Measurements from ENCODE around the gene ASL. TPM values are rescaled to one million over a fixed set of nuclear protein-coding genes. Genes with fewer than 3 reads are reported as not detected.
"Not testable (repeated sequence)": the region's sequence is repeated elsewhere in the genome, so short reads cannot be mapped to it uniquely, and the experiment has no call there.

ASL gene
- total RNA-seq, 2 donors from 2014 or later = 63.1 to 68.3 TPM

- H3K27ac Mint-ChIP-seq = peak overlapping the region; percentile 34 to 40
- peaks cover 34 to 39% of the 10 kb centered on the region in 2 donors for H3K4me1 Mint-ChIP-seq (ENCODE audit: low read depth in 2 of 2)
- not testable (repeated sequence) for ATAC-seq; DNase-seq (ENCODE audit: low spot score); H3K27me3 Mint-ChIP-seq; H3K9me3 Mint-ChIP-seq
- peaks cover 11% of the 10 kb centered on the region for H3K36me3 Mint-ChIP-seq
- H3K4me3 Mint-ChIP-seq = peak overlapping the region; percentile 73
Measured at GRCh38 chr7:66116680-66117420, 41.2 kb downstream of the ASL start.

GRCh38 chr7:66118603-66119002 is 43.0 kb downstream of the ASL start:
- no peaks in the 10 kb centered on the region for H3K9me3 Mint-ChIP-seq
- peaks cover 37 to 43% of the 10 kb centered on the region in 2 donors for H3K4me1 Mint-ChIP-seq (ENCODE audit: low read depth in 2 of 2)
- DNase-seq (ENCODE audit: low spot score) = no peak
- peaks cover 11% of the 10 kb centered on the region for H3K36me3 Mint-ChIP-seq
- no peaks in the 10 kb centered on the region for H3K27me3 Mint-ChIP-seq
- H3K27ac Mint-ChIP-seq = peak overlapping the region; percentile 34 to 40
- H3K4me3 Mint-ChIP-seq = peak overlapping the region; percentile 73
- ATAC-seq = peak in 1 of 2 donors; percentile 7

DNA sequence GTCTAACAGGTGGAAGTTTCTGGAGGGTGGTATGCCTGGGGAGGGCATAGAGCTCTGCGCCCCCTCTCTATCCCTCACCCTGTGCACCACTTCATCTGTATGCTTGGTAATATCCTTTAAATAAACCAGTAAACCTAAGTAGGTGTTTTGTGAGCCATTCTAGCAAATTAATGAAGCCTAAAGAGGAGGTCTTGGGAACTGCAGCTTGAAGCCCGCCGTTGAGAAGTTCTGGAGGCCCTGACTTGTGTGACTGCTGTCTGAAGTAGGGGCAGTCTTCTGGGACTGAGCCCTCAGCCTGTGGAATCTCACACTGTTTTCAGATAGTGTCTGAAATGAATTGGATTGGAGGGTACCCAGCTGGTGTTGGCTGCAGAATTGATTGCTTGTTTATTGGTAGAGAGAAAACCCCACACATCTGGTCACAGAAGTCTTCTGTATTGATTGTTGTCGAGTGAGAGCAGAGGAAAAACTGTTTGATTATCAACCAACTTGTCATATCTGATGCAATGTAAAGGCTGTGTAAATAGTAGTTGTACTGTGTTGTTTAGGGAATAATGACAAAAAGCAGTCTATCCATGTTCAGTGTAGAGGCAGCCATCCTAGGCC is 43.7 kb downstream of the ASL start:
- Mint-ChIP-seq H3K9me3 (no peaks in the 10 kb centered on the region), H3K4me1 (ENCODE audit: low read depth in 2 of 2) (peaks cover 38 to 44% of the 10 kb centered on the region in 2 donors), H3K4me3 (peak overlapping the region; percentile 73), H3K36me3 (peaks cover 11% of the 10 kb centered on the region), H3K27ac (peak overlapping the region; percentile 34 to 40), H3K27me3 (no peaks in the 10 kb centered on the region)
- DNase-seq (ENCODE audit: low spot score) = no peak
- ATAC-seq = no peak

DNA sequence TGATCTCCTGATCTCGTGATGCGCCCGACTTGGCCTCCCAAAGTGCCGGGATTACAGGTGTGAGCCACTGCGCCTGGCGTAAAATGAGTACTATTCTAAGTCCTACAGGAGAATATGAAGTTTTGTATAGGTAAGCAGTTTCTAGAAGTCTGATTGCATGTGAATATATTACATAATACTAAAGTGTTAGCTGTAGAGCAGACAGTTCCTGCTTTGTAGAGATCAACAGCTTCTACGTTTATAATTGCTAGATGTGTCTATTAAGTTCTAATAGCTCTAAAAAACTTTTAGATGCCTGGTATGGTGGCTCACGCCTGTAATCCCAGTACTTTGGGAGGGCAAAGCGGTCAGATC is 47.5 kb downstream of the ASL start:
- Mint-ChIP-seq H3K27ac (no peak overlapping the region), H3K4me1 (ENCODE audit: low read depth in 2 of 2) (peaks cover 46 to 52% of the 10 kb centered on the region in 2 donors)

GRCh38 chr7:66124569-66124861 is 48.9 kb downstream of the ASL start:
- peaks cover 36 to 41% of the 10 kb centered on the region in 2 donors for H3K4me1 Mint-ChIP-seq (ENCODE audit: low read depth in 2 of 2)
- peak overlapping the region; percentile 67 for H3K4me3 Mint-ChIP-seq
- not testable (repeated sequence) for ATAC-seq; DNase-seq (ENCODE audit: low spot score); H3K9me3 Mint-ChIP-seq; H3K27me3 Mint-ChIP-seq; H3K36me3 Mint-ChIP-seq
- H3K27ac Mint-ChIP-seq = peak overlapping the region; percentile 83 to 96

More for the DNA sequence above, 47.5 kb downstream of the ASL start:
- Mint-ChIP-seq H3K9me3 (no peaks in the 10 kb centered on the region), H3K27me3 (no peaks in the 10 kb centered on the region), H3K4me3 (no peak overlapping the region), H3K36me3 (no peaks in the 10 kb centered on the region)
- ATAC-seq (no peak), DNase-seq (ENCODE audit: low spot score) (no peak)

DNA sequence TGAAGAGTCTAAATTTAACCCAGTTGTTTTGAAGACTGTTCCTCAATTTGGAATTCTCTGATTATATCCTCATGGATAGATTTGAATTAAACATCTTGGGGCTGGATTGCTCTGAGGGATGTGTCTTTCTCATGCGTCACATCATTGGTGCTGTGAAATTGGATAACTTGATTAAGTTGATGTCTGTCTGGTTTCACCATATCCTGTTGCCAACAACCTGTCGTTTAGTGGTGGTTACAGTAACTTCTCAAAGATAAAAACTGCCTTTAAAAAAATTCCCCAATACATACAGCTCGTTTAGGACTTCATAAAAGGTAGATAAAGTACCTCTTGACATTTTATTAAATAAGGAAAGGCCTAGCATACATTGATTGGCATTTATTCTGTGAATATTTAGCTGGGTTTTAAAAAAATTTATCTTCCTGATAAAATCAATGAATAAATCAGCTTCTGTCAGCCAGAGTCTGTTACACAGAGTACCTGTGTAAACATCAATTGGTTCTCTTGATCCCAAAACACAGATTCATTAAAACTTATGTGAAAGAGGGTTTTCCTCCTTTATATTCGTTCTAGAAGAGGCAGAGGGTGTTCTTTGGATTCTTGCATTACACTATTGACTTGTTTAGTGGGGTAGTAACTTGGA is 49.6 kb downstream of the ASL start:
- ATAC-seq = peak in 1 of 2 donors; percentile 53
- Mint-ChIP-seq H3K27ac (peak overlapping the region; percentile 83 to 96), H3K36me3 (no peaks in the 10 kb centered on the region), H3K4me1 (ENCODE audit: low read depth in 2 of 2) (peaks cover 38 to 42% of the 10 kb centered on the region in 2 donors), H3K4me3 (peak overlapping the region; percentile 67), H3K9me3 (no peaks in the 10 kb centered on the region), H3K27me3 (no peaks in the 10 kb centered on the region)
- DNase-seq (ENCODE audit: low spot score) = no peak

DNA sequence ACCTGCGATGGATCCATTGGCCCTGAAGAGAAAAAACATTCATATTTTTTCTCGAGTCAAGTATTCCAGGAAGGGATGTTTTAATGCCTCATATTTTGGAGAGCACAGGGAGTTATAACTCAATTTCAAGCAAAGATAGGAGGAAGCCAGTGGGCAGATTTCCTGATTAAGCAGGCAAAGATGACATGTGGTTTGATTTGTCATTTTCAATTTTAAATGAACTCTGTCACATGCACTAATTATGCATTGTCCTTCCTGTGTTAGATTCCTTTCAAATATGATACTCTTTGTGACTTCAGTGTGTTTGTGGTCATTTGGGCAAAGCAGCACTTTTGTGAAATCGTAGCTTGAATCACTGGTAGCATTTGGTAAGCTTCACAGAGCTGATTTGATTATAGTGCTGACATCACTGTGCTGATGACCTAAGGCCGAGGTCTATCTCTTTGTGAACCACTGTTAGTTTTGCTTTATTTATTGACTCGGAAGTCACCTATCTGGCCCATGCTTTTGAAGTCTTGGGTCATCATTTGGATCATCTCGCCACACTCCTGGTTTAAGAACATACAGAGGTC is 50.2 kb downstream of the ASL start:
- peak; percentile 97 for ATAC-seq
- peak overlapping the region; percentile 67 for H3K4me3 Mint-ChIP-seq
- H3K36me3 Mint-ChIP-seq, H3K27me3 Mint-ChIP-seq, H3K9me3 Mint-ChIP-seq: not testable (repeated sequence)
- DNase-seq (ENCODE audit: low spot score) = peak; percentile 65
- peaks cover 38 to 42% of the 10 kb centered on the region in 2 donors for H3K4me1 Mint-ChIP-seq (ENCODE audit: low read depth in 2 of 2)
- peak overlapping the region; percentile 83 to 96 for H3K27ac Mint-ChIP-seq

DNA sequence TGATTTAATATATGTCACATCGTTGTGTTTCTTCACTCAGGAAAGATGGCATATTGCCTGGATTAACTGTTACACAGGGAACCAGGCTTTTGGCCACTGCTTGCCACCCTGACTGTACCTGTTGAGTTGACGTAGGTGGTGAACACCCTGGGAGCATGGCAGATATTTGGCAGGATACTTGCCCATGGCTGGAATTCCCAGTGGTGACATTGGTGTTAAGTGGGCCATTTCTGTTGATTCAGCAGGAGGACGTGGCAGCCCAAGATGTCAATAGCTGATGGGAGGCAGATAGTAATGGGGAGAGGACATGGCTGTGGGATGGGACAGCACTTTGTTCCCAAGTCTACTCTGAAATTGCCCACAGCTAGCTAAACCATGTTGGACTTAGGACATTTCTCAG is 51.6 kb downstream of the ASL start:
- not testable (repeated sequence) for H3K4me3 Mint-ChIP-seq; ATAC-seq; H3K27me3 Mint-ChIP-seq; H3K9me3 Mint-ChIP-seq; H3K36me3 Mint-ChIP-seq; DNase-seq (ENCODE audit: low spot score)
- peak overlapping the region; percentile 83 to 96 for H3K27ac Mint-ChIP-seq
- H3K4me1 Mint-ChIP-seq (ENCODE audit: low read depth in 2 of 2) = peaks cover 38 to 42% of the 10 kb centered on the region in 2 donors

- peak overlapping the region in 1 of 2 donors; percentile 32 for H3K27ac Mint-ChIP-seq
- DNase-seq (ENCODE audit: low spot score) (no peak), ATAC-seq (no peak)
- peaks cover 11 to 17% of the 10 kb centered on the region in 2 donors for H3K4me1 Mint-ChIP-seq (ENCODE audit: low read depth in 2 of 2)
- H3K36me3 Mint-ChIP-seq = peaks cover 41% of the 10 kb centered on the region
- H3K9me3 Mint-ChIP-seq = no peaks in the 10 kb centered on the region
- H3K4me3 Mint-ChIP-seq = no peak overlapping the region
- H3K27me3 Mint-ChIP-seq = no peaks in the 10 kb centered on the region
Measured at GRCh38 chr7:66138994-66139752, 63.6 kb downstream of the ASL start.

DNA sequence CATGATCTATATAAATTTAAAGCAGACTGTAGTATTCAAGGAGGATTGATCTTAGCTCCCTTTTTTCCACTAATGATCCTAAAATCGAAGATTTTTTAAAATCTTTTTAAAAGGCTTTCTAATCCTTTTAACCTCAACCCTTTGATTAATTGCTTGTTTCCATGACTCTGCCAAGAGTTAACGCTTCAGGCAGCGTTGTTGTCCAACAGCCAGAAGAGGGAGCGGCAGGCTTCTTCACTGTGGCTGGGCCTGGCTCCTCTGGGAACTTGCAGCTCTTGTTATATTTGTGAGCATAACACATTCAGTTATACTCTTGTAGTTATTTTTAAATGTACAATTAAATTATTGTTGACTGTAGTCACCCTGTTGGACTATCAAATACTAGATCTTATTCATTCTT is 65.3 kb downstream of the ASL start:
- no peak for ATAC-seq
- H3K4me3 Mint-ChIP-seq = no peak overlapping the region
- peaks cover 37% of the 10 kb centered on the region for H3K36me3 Mint-ChIP-seq
- no peak for DNase-seq (ENCODE audit: low spot score)
- no peaks in the 10 kb centered on the region for H3K27me3 Mint-ChIP-seq
- peak overlapping the region; percentile 2 to 66 for H3K27ac Mint-ChIP-seq
- H3K4me1 Mint-ChIP-seq (ENCODE audit: low read depth in 2 of 2) = peaks cover 11 to 22% of the 10 kb centered on the region in 2 donors
- H3K9me3 Mint-ChIP-seq = no peaks in the 10 kb centered on the region

- ATAC-seq = no peak
- Mint-ChIP-seq H3K36me3 (peaks cover 46% of the 10 kb centered on the region), H3K27me3 (no peaks in the 10 kb centered on the region), H3K4me1 (ENCODE audit: low read depth in 2 of 2) (peaks cover 17 to 28% of the 10 kb centered on the region in 2 donors), H3K9me3 (no peaks in the 10 kb centered on the region), H3K4me3 (no peak overlapping the region), H3K27ac (peak overlapping the region in 1 of 2 donors; percentile 79)
- DNase-seq (ENCODE audit: low spot score) = no peak
Measured at GRCh38 chr7:66142334-66142733, 66.7 kb downstream of the ASL start.

DNA sequence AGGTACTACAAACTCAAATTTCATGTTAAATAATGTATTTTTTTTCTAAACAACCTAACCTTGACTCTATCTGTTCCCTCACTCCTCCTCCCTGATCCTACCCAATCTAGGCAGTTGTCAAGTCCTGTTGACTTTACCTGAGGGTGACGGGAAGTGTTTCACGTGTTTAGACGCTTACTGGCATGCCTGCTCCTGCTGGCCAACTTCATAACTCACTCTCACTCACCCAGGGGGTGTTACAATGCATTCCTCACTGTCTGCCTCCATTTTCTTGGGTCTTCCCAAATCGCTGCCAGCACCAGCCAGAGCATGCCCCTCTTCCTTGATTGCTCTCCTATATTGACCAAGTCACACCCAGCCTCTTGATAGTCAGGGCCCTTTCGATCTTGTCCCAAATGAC is 67.4 kb downstream of the ASL start:
- ATAC-seq = no peak
- H3K36me3 Mint-ChIP-seq = peaks cover 46% of the 10 kb centered on the region
- DNase-seq (ENCODE audit: low spot score) = no peak
- H3K9me3 Mint-ChIP-seq = no peaks in the 10 kb centered on the region
- H3K4me1 Mint-ChIP-seq (ENCODE audit: low read depth in 2 of 2) = peaks cover 15 to 27% of the 10 kb centered on the region in 2 donors
- H3K4me3 Mint-ChIP-seq = no peak overlapping the region
- no peaks in the 10 kb centered on the region for H3K27me3 Mint-ChIP-seq
- peak overlapping the region in 1 of 2 donors; percentile 27 for H3K27ac Mint-ChIP-seq
